ENCODE results near the gene TMEM61. TPM values are rescaled to one million over a fixed set of nuclear protein-coding genes. Genes with fewer than 3 reads are reported as not detected.

The TMEM61 gene
- total RNA-seq, 4 donors from 2014 or later, result 1.7 to 6.3 (median 4.1) TPM

DNA sequence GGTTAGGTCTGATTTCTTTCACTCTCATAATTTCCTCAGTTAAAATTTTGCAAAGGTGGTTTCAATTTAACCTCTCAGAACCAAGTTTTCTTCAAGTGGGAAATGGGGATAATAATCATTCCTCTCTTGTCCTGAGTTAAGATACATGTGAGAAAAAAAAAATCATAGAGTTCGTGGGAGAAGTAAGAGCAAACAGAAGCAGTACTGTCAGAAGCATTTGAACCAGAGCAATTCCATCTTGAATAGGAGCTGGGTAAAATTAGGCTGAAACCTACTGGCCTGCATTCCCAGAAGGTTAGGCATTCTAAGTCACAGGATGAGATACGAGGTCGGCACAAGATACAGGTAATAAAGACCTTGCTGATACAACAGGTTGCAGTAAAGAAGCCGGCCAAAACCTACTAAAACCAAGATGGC lies 28.6 kb upstream of the TMEM61 start:
- DNase-seq (ENCODE audit: low spot score in 2 of 2), result no peak
- Histone ChIP-seq H3K9me3 (no peaks in the 10 kb centered on the region), H3K4me1 (peaks cover 8% of the 10 kb centered on the region), H3K36me3 (no peaks in the 10 kb centered on the region), H3K27me3 (no peaks in the 10 kb centered on the region), H3K4me3 (no peak overlapping the region), H3K27ac (no peak overlapping the region)
- TF ChIP-seq, protein P1, sequence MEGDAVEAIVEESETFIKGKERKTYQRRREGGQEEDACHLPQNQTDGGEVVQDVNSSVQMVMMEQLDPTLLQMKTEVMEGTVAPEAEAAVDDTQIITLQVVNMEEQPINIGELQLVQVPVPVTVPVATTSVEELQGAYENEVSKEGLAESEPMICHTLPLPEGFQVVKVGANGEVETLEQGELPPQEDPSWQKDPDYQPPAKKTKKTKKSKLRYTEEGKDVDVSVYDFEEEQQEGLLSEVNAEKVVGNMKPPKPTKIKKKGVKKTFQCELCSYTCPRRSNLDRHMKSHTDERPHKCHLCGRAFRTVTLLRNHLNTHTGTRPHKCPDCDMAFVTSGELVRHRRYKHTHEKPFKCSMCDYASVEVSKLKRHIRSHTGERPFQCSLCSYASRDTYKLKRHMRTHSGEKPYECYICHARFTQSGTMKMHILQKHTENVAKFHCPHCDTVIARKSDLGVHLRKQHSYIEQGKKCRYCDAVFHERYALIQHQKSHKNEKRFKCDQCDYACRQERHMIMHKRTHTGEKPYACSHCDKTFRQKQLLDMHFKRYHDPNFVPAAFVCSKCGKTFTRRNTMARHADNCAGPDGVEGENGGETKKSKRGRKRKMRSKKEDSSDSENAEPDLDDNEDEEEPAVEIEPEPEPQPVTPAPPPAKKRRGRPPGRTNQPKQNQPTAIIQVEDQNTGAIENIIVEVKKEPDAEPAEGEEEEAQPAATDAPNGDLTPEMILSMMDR (IDR thresholded peaks at IDR 0.05), result no peak
- TF ChIP-seq POLR2A (IDR thresholded peaks at IDR 0.05) (no peak), POLR2AphosphoS5 (IDR thresholded peaks at IDR 0.05) (no peak), EP300 (IDR thresholded peaks at IDR 0.05) (no peak)
- WGBS, result 92% methylated on average over 4 of the region's 4 CpGs

GRCh38 chr1:54952950-54953718 lies 27.3 kb upstream of the TMEM61 start:
- Histone ChIP-seq H3K9me3 (no peaks in the 10 kb centered on the region), H3K27ac (no peak overlapping the region), H3K36me3 (no peaks in the 10 kb centered on the region), H3K27me3 (no peaks in the 10 kb centered on the region), H3K4me3 (no peak overlapping the region), H3K4me1 (peaks cover 8% of the 10 kb centered on the region)
- no peak for DNase-seq (ENCODE audit: low spot score in 2 of 2)
- 87% methylated on average over 4 of the region's 4 CpGs for WGBS
- TF ChIP-seq EP300 (IDR thresholded peaks at IDR 0.05) (no peak), POLR2A (IDR thresholded peaks at IDR 0.05) (no peak), POLR2AphosphoS5 (IDR thresholded peaks at IDR 0.05) (no peak)
- TF ChIP-seq, protein P1 (IDR thresholded peaks at IDR 0.05), result no peak

GRCh38 chr1:54953846-54954245 lies 26.6 kb upstream of the TMEM61 start:
- H3K36me3 ChIP-seq, result no peaks in the 10 kb centered on the region
- H3K27ac ChIP-seq, result no peak overlapping the region
- TF ChIP-seq EP300 (IDR thresholded peaks at IDR 0.05), result no peak
- no peak for TF ChIP-seq POLR2AphosphoS5 (IDR thresholded peaks at IDR 0.05)
- TF ChIP-seq, protein P1 (IDR thresholded peaks at IDR 0.05), result no peak
- TF ChIP-seq POLR2A (IDR thresholded peaks at IDR 0.05), result no peak
- WGBS, result 96% methylated on average over 3 of the region's 3 CpGs
- no peak overlapping the region for H3K4me3 ChIP-seq
- H3K4me1 ChIP-seq, result peaks cover 8% of the 10 kb centered on the region
- H3K9me3 ChIP-seq, result no peaks in the 10 kb centered on the region
- H3K27me3 ChIP-seq, result no peaks in the 10 kb centered on the region
- DNase-seq (ENCODE audit: low spot score in 2 of 2), result no peak

- Histone ChIP-seq H3K27me3 (no peaks in the 10 kb centered on the region), H3K4me1 (peaks cover 3% of the 10 kb centered on the region), H3K9me3 (no peaks in the 10 kb centered on the region), H3K4me3 (no peak overlapping the region), H3K27ac (no peak overlapping the region), H3K36me3 (no peaks in the 10 kb centered on the region)
- TF ChIP-seq POLR2A (IDR thresholded peaks at IDR 0.05) (no peak), POLR2AphosphoS5 (IDR thresholded peaks at IDR 0.05) (no peak)
- WGBS, result 36% methylated on average over 1 of the region's 1 CpG
- DNase-seq (ENCODE audit: low spot score in 2 of 2), result no peak
Measured at GRCh38 chr1:54955359-54955758, 25.1 kb upstream of the TMEM61 start.

- H3K4me1 ChIP-seq, result no peaks in the 10 kb centered on the region
- H3K27me3 ChIP-seq, result no peaks in the 10 kb centered on the region
- WGBS, result 94% methylated on average over 4 of the region's 4 CpGs
- H3K9me3 ChIP-seq, result no peaks in the 10 kb centered on the region
- DNase-seq (ENCODE audit: low spot score in 2 of 2), result no peak
- H3K4me3 ChIP-seq, result no peak overlapping the region
- no peak overlapping the region for H3K27ac ChIP-seq
- no peak for TF ChIP-seq POLR2A (IDR thresholded peaks at IDR 0.05)
- TF ChIP-seq POLR2AphosphoS5 (IDR thresholded peaks at IDR 0.05), result no peak
- TF ChIP-seq, protein P1 (IDR thresholded peaks at IDR 0.05), result no peak
- no peak for TF ChIP-seq EP300 (IDR thresholded peaks at IDR 0.05)
- H3K36me3 ChIP-seq, result no peaks in the 10 kb centered on the region
Measured at GRCh38 chr1:54956726-54957125, 23.7 kb upstream of the TMEM61 start.
